IMR-90 (cell line): ENCODE measurements around the gene MTRF1L. TPM values are rescaled to one million over a fixed set of nuclear protein-coding genes. Genes with fewer than 3 reads are reported as not detected.
A peak's percentile ranks its signal among the peaks of the same experiment; 100 is the strongest.

Experiments used
- ATAC-seq: fragments of 200-7000 bp; cut with Tn5 transposase; 2 replicates; pipeline ENCODE4 v1.9.1; 2020; ENCODE audit warnings: low read depth, mild to moderate bottlenecking, moderate library complexity
- BruUV-seq: library from RNA; stranded (reverse); fragments of 400-500 nt; replicated peaks from 2 replicates; lab custom pipeline; 2021; lab: Mats Ljungman, UMichigan
- CTCF ChIA-PET: fragments of 300-600 bp; formaldehyde crosslinking; extraction: SDS; loops from one replicate; lab custom pipeline; 2021; ENCODE audit warnings: antibody characterized with exemption; lab: Yijun Ruan, JAX
- POLR2A ChIA-PET: fragments of 300-600 bp; sonication (Branson Sonifier 250); formaldehyde crosslinking; loops from one replicate; lab custom pipeline; 2022; ENCODE audit warnings: antibody characterized with exemption; ENCODE audit not compliant: unreplicated experiment; lab: Charles Lee
- DNase-seq: peaks from one replicate; pipeline ENCODE4 v3.0.0; 2013
- H2AFZ ChIP-seq: replicated peaks from 2 replicates; pipeline ENCODE3; 2013; ENCODE audit warnings: low read length, mild to moderate bottlenecking; ENCODE audit not compliant: poor library complexity
- H2AK5ac ChIP-seq: 2 replicates; pipeline ENCODE4 v1.6.1; 2013; ENCODE audit warnings: low read depth, low read length, inconsistent platforms
- H2AK9ac ChIP-seq: replicated peaks from 2 replicates; pipeline ENCODE3; 2013; ENCODE audit warnings: mild to moderate bottlenecking, low read depth, low read length, moderate library complexity; ENCODE audit not compliant: poor library complexity
- H2BK120ac ChIP-seq: 2 replicates; pipeline ENCODE4 v1.6.1; 2013; ENCODE audit warnings: low read depth, low read length, inconsistent platforms
- H2BK15ac ChIP-seq: 3 replicates; pipeline ENCODE4 v1.6.1; 2013; ENCODE audit warnings: low read depth, low read length, inconsistent platforms
- H2BK20ac ChIP-seq: 2 replicates; pipeline ENCODE4 v1.6.1; 2013; ENCODE audit warnings: low read depth, mild to moderate bottlenecking, inconsistent platforms, low read length, moderate library complexity
- H2BK5ac ChIP-seq: 2 replicates; pipeline ENCODE4 v1.6.1; 2013; ENCODE audit warnings: mild to moderate bottlenecking, low read depth, low read length, inconsistent platforms; ENCODE audit not compliant: poor library complexity, severe bottlenecking
- H3K14ac ChIP-seq: replicated peaks from 2 replicates; pipeline ENCODE4 v1.6.1; 2013; ENCODE audit warnings: low read depth, low read length, inconsistent platforms
- H3K18ac ChIP-seq: 2 replicates; pipeline ENCODE4 v1.6.1; 2013; ENCODE audit warnings: low read depth, low read length, control low read depth
- H3K23ac ChIP-seq: 2 replicates; pipeline ENCODE4 v1.6.1; 2013; ENCODE audit warnings: low read depth, low read length, inconsistent platforms
- H3K27ac ChIP-seq: 2 replicates; pipeline ENCODE4 v1.5.1; 2013; ENCODE audit warnings: mild to moderate bottlenecking, control low read depth, low read length; ENCODE audit not compliant: insufficient read depth
- H3K27me3 ChIP-seq: 2 replicates; pipeline ENCODE4 v1.6.1; 2013; ENCODE audit warnings: low read length; ENCODE audit not compliant: control insufficient read depth, insufficient read depth
- H3K36me3 ChIP-seq: 2 replicates; pipeline ENCODE4 v1.6.1; 2013; ENCODE audit warnings: low read length, mixed read lengths; ENCODE audit not compliant: control insufficient read depth, insufficient read depth
- H3K4ac ChIP-seq: 2 replicates; pipeline ENCODE4 v1.6.1; 2013; ENCODE audit warnings: low read depth, low read length, inconsistent platforms
- H3K4me1 ChIP-seq: 2 replicates; pipeline ENCODE4 v1.6.1; 2013; ENCODE audit warnings: low read length, mixed read lengths; ENCODE audit not compliant: control insufficient read depth, insufficient read depth
- H3K4me2 ChIP-seq: 2 replicates; pipeline ENCODE4 v1.6.1; 2013; ENCODE audit warnings: low read depth, mild to moderate bottlenecking, control low read depth, low read length, moderate library complexity
- H3K4me3 ChIP-seq: 2 replicates; pipeline ENCODE4 v1.5.1; 2013; ENCODE audit warnings: low read depth, mild to moderate bottlenecking, control low read depth, low read length, moderate library complexity; ENCODE audit not compliant: insufficient read depth
- H3K56ac ChIP-seq: 2 replicates; pipeline ENCODE4 v1.6.1; 2013; ENCODE audit warnings: low read length, inconsistent platforms; ENCODE audit not compliant: insufficient read depth; ENCODE audit errors: extremely low read depth
- H3K79me1 ChIP-seq, 2 experiments: 2 replicates each; pipeline ENCODE4 v1.6.1; 2013; ENCODE audit warnings: low read length in 2 of 2, inconsistent platforms in 1 of 2, low read depth in 1 of 2
- H3K9ac ChIP-seq: 2 replicates; pipeline ENCODE4 v1.6.1; 2013; ENCODE audit warnings: low read depth, low read length, control low read depth
- H3K9me1 ChIP-seq: 2 replicates; pipeline ENCODE4 v1.6.1; 2013; ENCODE audit warnings: low read length, inconsistent platforms; ENCODE audit not compliant: insufficient read depth
- H3K9me3 ChIP-seq: 2 replicates; pipeline ENCODE4 v1.6.1; 2013; ENCODE audit warnings: low read length; ENCODE audit not compliant: control insufficient read depth, insufficient read depth
- H4K20me1 ChIP-seq: 2 replicates; pipeline ENCODE4 v1.6.1; 2013; ENCODE audit warnings: low read length, inconsistent platforms; ENCODE audit not compliant: insufficient read depth
- H4K5ac ChIP-seq: 2 replicates; pipeline ENCODE4 v1.6.1; 2013; ENCODE audit warnings: mild to moderate bottlenecking, low read depth, low read length, control low read depth
- H4K8ac ChIP-seq, 2 experiments: 2 replicates each; pipeline ENCODE4 v1.6.1; 2013; ENCODE audit warnings: low read depth in 2 of 2, low read length in 2 of 2, control low read depth in 1 of 2, inconsistent platforms in 1 of 2
- H4K91ac ChIP-seq: 2 replicates; pipeline ENCODE4 v1.6.1; 2013; ENCODE audit warnings: low read depth, low read length, inconsistent platforms; ENCODE audit not compliant: insufficient read depth
- BHLHE40 ChIP-seq: fragments of 150-350 bp; IDR thresholded peaks from 2 replicates; pipeline ENCODE4 v1.6.1; 2016; ENCODE audit warnings: mild to moderate bottlenecking, low read depth, low read length
- CEBPB ChIP-seq: IDR thresholded peaks from 2 replicates; pipeline ENCODE4 v1.6.1; 2012; ENCODE audit warnings: low read depth, low read length, improper control_type of control experiment
- CHD1 ChIP-seq: IDR thresholded peaks from 2 replicates; pipeline ENCODE4 v1.6.1; 2012; ENCODE audit warnings: low read depth, low read length, improper control_type of control experiment
- MAFK ChIP-seq: IDR thresholded peaks from 2 replicates; pipeline ENCODE4 v1.6.1; 2012; ENCODE audit warnings: low read depth, low read length, improper control_type of control experiment
- MAZ ChIP-seq: IDR thresholded peaks from 2 replicates; pipeline ENCODE4 v1.6.1; 2012; ENCODE audit warnings: low read depth, mild to moderate bottlenecking, low read length, improper control_type of control experiment, moderate library complexity, borderline replicate concordance
- NFE2L2 ChIP-seq: fragments of 150-350 bp; IDR thresholded peaks from 2 replicates; pipeline ENCODE4 v1.6.1; 2016; ENCODE audit warnings: low read depth, mild to moderate bottlenecking, low read length
- RCOR1 ChIP-seq: IDR thresholded peaks from 2 replicates; pipeline ENCODE4 v1.6.1; 2012; ENCODE audit warnings: mild to moderate bottlenecking, low read length, improper control_type of control experiment; ENCODE audit not compliant: insufficient replicate concordance
- SMC3 ChIP-seq: fragments of 150-350 bp; IDR thresholded peaks from 2 replicates; pipeline ENCODE4 v1.6.1; 2016; ENCODE audit warnings: low read depth, mild to moderate bottlenecking, antibody characterized with exemption, low read length, moderate library complexity
- WGBS, 2 experiments: methylation state at CpG; one replicate each; pipeline versions ENCODE4 v1.1.5 to v1.1.7; 2013; ENCODE audit warnings: missing lambda C conversion rate in 2 of 2; ENCODE audit not compliant: insufficient read length in 1 of 2; ENCODE audit errors: extremely low coverage in 2 of 2; 5-methylcytosine and 5-hydroxymethylcytosine counted together
- dilution Hi-C: fragments of 300-500 bp; cut with HindIII; formaldehyde crosslinking; loops from one replicate; pipeline ENCODE4 v1.14.3; 2018; ENCODE audit warnings: low sequenced_read_pairs; ENCODE audit not compliant: unreplicated experiment
- in situ Hi-C: fragments of 300-500 bp; cut with MboI; formaldehyde crosslinking; loops from 3 replicates; pipeline ENCODE4 v1.14.3; 2019; ENCODE audit warnings: low sequenced_read_pairs, inconsistent platforms, mixed read lengths
- intact Hi-C: fragments of 100-400 bp; cut with micrococcal nuclease; formaldehyde crosslinking; loops from 2 replicates; pipeline ENCODE4 v1.10.0; 2022
- polyA plus RNA-seq, 3 experiments: library from polyadenylated mRNA; depleted of rRNA; stranded (reverse); fragments of >200 nt; gene quantifications; 2 replicates each; pipeline ENCODE4 v1.2.3, GENCODE V29; 2012; ENCODE audit warnings: low replicate concordance in 1 of 3
- total RNA-seq: library from RNA; depleted of rRNA; stranded (reverse); fragments of >200 nt; gene quantifications from 2 replicates; pipeline ENCODE4 v1.2.3, GENCODE V29; 2012
- TF ChIP-seq, protein P1 (sequence below): conservative IDR thresholded peaks from 2 replicates; pipeline ENCODE4 v1.5.1; 2012; ENCODE audit warnings: mild to moderate bottlenecking, low read depth, low read length, improper control_type of control experiment
- TF ChIP-seq, protein P2 (sequence below): fragments of 150-350 bp; IDR thresholded peaks from 2 replicates; pipeline ENCODE4 v1.6.1; 2017; ENCODE audit warnings: mild to moderate bottlenecking, antibody characterized with exemption, low read length, low read depth

MTRF1L gene
- total and polyA plus RNA-seq, 2 of the 4 experiments (the other 2 are of a cell fraction): 6.9 to 11.1 TPM

DNA sequence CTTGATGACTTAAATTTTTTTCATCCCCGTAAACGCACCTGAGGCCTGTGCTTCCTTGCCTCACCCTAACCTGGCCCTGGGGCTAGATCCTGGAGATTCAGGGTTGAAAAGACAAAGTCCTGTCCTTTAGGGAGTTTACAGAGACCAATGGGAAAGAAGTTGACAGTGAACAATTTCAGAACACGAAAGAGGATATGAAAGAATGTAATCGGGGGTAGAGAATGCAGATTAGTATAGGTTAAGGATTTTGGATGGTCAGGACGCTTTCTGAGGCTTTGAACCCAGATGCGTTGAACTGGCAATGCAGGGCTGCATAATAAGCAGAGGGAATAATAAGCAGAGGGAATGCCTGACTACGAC lies 18.0 kb downstream of the MTRF1L start:
- peak overlapping the region; percentile 78 to 98 for H4K8ac ChIP-seq
- H4K20me1 ChIP-seq: peaks cover 7% of the 10 kb centered on the region; the same call in 1 of the 2 replicates
- peak overlapping the region; percentile 73 for H3K4me3 ChIP-seq
- TF ChIP-seq CHD1: no peak
- TF ChIP-seq RCOR1: no peak
- no peak for TF ChIP-seq SMC3
- TF ChIP-seq MAFK: no peak
- no peak for TF ChIP-seq BHLHE40
- TF ChIP-seq NFE2L2: no peak
- TF ChIP-seq, protein P1, sequence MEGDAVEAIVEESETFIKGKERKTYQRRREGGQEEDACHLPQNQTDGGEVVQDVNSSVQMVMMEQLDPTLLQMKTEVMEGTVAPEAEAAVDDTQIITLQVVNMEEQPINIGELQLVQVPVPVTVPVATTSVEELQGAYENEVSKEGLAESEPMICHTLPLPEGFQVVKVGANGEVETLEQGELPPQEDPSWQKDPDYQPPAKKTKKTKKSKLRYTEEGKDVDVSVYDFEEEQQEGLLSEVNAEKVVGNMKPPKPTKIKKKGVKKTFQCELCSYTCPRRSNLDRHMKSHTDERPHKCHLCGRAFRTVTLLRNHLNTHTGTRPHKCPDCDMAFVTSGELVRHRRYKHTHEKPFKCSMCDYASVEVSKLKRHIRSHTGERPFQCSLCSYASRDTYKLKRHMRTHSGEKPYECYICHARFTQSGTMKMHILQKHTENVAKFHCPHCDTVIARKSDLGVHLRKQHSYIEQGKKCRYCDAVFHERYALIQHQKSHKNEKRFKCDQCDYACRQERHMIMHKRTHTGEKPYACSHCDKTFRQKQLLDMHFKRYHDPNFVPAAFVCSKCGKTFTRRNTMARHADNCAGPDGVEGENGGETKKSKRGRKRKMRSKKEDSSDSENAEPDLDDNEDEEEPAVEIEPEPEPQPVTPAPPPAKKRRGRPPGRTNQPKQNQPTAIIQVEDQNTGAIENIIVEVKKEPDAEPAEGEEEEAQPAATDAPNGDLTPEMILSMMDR: no peak
- TF ChIP-seq, protein P2, sequence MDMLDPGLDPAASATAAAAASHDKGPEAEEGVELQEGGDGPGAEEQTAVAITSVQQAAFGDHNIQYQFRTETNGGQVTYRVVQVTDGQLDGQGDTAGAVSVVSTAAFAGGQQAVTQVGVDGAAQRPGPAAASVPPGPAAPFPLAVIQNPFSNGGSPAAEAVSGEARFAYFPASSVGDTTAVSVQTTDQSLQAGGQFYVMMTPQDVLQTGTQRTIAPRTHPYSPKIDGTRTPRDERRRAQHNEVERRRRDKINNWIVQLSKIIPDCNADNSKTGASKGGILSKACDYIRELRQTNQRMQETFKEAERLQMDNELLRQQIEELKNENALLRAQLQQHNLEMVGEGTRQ: no peak
- no peak for TF ChIP-seq MAZ
- no peak for TF ChIP-seq CEBPB
- peak overlapping the region; percentile 74 for H2BK5ac ChIP-seq
- H3K4me2 ChIP-seq: peak overlapping the region; percentile 64
- no peaks in the 10 kb centered on the region for H3K36me3 ChIP-seq
- H2AK9ac ChIP-seq: peak overlapping the region; percentile 7
- H4K5ac ChIP-seq: peak overlapping the region; percentile 70
- peak overlapping the region; percentile 22; the same call in 1 of the 2 replicates for H2BK20ac ChIP-seq
- H2AFZ ChIP-seq: peak overlapping the region; percentile 63
- peaks cover 5% of the 10 kb centered on the region for H3K4me1 ChIP-seq
- CTCF ChIA-PET: no interaction called here
- H3K14ac ChIP-seq: peak overlapping the region; percentile 96
- H3K27me3 ChIP-seq: no peaks in the 10 kb centered on the region
- peak overlapping the region; percentile 45 for H3K56ac ChIP-seq
- H3K79me1 ChIP-seq: peaks cover 4 to 18% of the 10 kb centered on the region in 2 experiments; a peak in 2 of 4 replicates
- H3K23ac ChIP-seq: peak overlapping the region; percentile 89
- peak overlapping the region; percentile 74; the same call in 1 of the 2 replicates for H4K91ac ChIP-seq
- POLR2A ChIA-PET: no interaction called here
- in situ Hi-C loops (no loop called here), intact Hi-C loops (loop anchor here (5.0 kb wide), 1 partner anchor 602 kb away; no protein-coding TSS in a partner anchor), dilution Hi-C loops (no loop called here)
- ATAC-seq (no peak), DNase-seq (no peak)
- H3K9me1 ChIP-seq: no peaks in the 10 kb centered on the region
- H2AK5ac ChIP-seq: peak overlapping the region; percentile 54
- no peaks in the 10 kb centered on the region for H3K9me3 ChIP-seq
- 4% methylated on average over 5 of the region's 7 CpGs; no CpG with 5 or more reads in 1 of the 2 experiments for WGBS, 2 experiments
- H3K9ac ChIP-seq: peak overlapping the region; percentile 79
- H3K27ac ChIP-seq: peak overlapping the region; percentile 70
- peak overlapping the region; percentile 18; the same call in 1 of the 3 replicates for H2BK15ac ChIP-seq
- H3K4ac ChIP-seq: peak overlapping the region; percentile 90
- H2BK120ac ChIP-seq: peak overlapping the region; percentile 69; the same call in 1 of the 2 replicates
- BruUV-seq: no TSS peak
- H3K18ac ChIP-seq: peak overlapping the region; percentile 50; the same call in 1 of the 2 replicates
